NCI-H526 treated with DMSO at 0.1 percent for 48 hours (cell line): Measurements from ENCODE around the gene PHF21A.
"Not testable (repeated sequence)": the region's sequence is repeated elsewhere in the genome, so short reads cannot be mapped to it uniquely, and the experiment has no call there.

Source experiments
- DNase-seq: peaks from one replicate; lab custom pipeline; 2025; lab: John Stamatoyannopoulos, UW

The PHF21A gene

GRCh38 chr11:46120346-46121300 is 631 bp downstream of the PHF21A start:
- DNase-seq: peak; percentile 75

GRCh38 chr11:46119352-46120216 is 1.7 kb downstream of the PHF21A start:
- DNase-seq: peak; percentile 52

- DNase-seq: no peak
Measured at GRCh38 chr11:46118702-46119351, 2.4 kb downstream of the PHF21A start.

- no peak for DNase-seq
Measured at GRCh38 chr11:46117842-46118241, 3.4 kb downstream of the PHF21A start.

GRCh38 chr11:46116712-46117037 is 4.6 kb downstream of the PHF21A start:
- not testable (repeated sequence) for DNase-seq

GRCh38 chr11:46116007-46116711 is 5.1 kb downstream of the PHF21A start:
- no peak for DNase-seq

GRCh38 chr11:46114961-46115360 is 6.3 kb downstream of the PHF21A start:
- no peak for DNase-seq

GRCh38 chr11:46114378-46114777 is 6.9 kb downstream of the PHF21A start:
- no peak for DNase-seq

- DNase-seq: peak; percentile 82
Measured at GRCh38 chr11:46112961-46113607, 8.2 kb downstream of the PHF21A start.

- no peak for DNase-seq
Measured at GRCh38 chr11:46108751-46109150, 12.5 kb downstream of the PHF21A start.

GRCh38 chr11:46107780-46108179 is 13.5 kb downstream of the PHF21A start:
- DNase-seq: no peak

GRCh38 chr11:46107408-46107718 is 13.9 kb downstream of the PHF21A start:
- no peak for DNase-seq

GRCh38 chr11:46106530-46107407 is 14.5 kb downstream of the PHF21A start:
- DNase-seq: peak; percentile 53

GRCh38 chr11:46105926-46106325 is 15.3 kb downstream of the PHF21A start:
- peak; percentile 27 for DNase-seq

- no peak for DNase-seq
Measured at GRCh38 chr11:46105134-46105628, 16.1 kb downstream of the PHF21A start.

GRCh38 chr11:46102843-46103242 is 18.4 kb downstream of the PHF21A start:
- no peak for DNase-seq

- DNase-seq: peak; percentile 33
Measured at GRCh38 chr11:46100670-46101069, 20.6 kb downstream of the PHF21A start.

GRCh38 chr11:46099963-46100316 is 21.3 kb downstream of the PHF21A start:
- DNase-seq: no peak

- DNase-seq: no peak
Measured at GRCh38 chr11:46090375-46090774, 30.9 kb downstream of the PHF21A start.

- DNase-seq: no peak
Measured at GRCh38 chr11:46079662-46080061, 41.6 kb downstream of the PHF21A start.
